Gastroesophageal sphincter (tissue), 3 donors: ENCODE results near the gene LAMA2.

Experiments used
- EP300 ChIP-seq: sonication (generic); formaldehyde crosslinking; IDR thresholded peaks from one replicate; pipeline ENCODE4 v1.6.1; 2017; ENCODE audit warnings: antibody characterized with exemption, mild to moderate bottlenecking
- POLR2A ChIP-seq, 2 donors: fragments of 450-650 bp; IDR thresholded peaks; one replicate each; pipeline ENCODE4 v1.6.1; 2017; ENCODE audit warnings: antibody characterized with exemption in 2 of 2, mild to moderate bottlenecking in 2 of 2, moderate library complexity in 1 of 2
- POLR2AphosphoS5 ChIP-seq: sonication (generic); formaldehyde crosslinking; IDR thresholded peaks from one replicate; pipeline ENCODE4 v1.6.1; 2017; ENCODE audit warnings: antibody characterized with exemption
- TF ChIP-seq, protein P1 (sequence below), 4 experiments: fragments of 200-600 bp in 2 of 4; fragments of 450-650 bp in 2 of 4; sonication (generic) in 1 of 4; IDR thresholded peaks; one replicate each; pipeline ENCODE4 v1.5.1; 2017 to 2019; ENCODE audit warnings: antibody characterized with exemption in 4 of 4, mild to moderate bottlenecking in 2 of 4, moderate library complexity in 2 of 4

DNA sequence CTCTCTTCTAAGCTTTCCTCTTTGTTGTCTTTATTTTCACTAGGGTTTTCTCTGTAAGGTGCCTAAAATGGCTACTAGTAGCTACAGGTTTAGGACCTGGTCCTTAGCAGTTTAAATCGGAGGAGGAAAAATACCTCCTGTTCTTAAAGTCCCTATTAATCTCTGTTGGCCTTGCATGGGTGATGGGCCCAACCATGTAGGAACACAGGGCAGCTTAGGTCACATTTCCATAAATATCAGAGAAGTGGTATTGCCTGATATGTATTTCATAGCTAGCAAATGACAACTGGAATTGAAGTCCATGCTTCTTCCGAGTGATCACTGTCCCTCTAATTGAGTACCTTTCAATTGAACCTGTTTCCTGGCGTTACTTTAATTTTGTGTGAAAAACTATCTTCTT, 70.0 kb downstream of the LAMA2 start:
- TF ChIP-seq, protein P1, sequence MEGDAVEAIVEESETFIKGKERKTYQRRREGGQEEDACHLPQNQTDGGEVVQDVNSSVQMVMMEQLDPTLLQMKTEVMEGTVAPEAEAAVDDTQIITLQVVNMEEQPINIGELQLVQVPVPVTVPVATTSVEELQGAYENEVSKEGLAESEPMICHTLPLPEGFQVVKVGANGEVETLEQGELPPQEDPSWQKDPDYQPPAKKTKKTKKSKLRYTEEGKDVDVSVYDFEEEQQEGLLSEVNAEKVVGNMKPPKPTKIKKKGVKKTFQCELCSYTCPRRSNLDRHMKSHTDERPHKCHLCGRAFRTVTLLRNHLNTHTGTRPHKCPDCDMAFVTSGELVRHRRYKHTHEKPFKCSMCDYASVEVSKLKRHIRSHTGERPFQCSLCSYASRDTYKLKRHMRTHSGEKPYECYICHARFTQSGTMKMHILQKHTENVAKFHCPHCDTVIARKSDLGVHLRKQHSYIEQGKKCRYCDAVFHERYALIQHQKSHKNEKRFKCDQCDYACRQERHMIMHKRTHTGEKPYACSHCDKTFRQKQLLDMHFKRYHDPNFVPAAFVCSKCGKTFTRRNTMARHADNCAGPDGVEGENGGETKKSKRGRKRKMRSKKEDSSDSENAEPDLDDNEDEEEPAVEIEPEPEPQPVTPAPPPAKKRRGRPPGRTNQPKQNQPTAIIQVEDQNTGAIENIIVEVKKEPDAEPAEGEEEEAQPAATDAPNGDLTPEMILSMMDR (IDR thresholded peaks at IDR 0.05) = no peak
- TF ChIP-seq POLR2A (IDR thresholded peaks at IDR 0.05) = no peak
- TF ChIP-seq EP300 = no peak
- no peak for TF ChIP-seq POLR2AphosphoS5
